Measurements from ENCODE around the gene GINS1.

The GINS1 gene

DNA sequence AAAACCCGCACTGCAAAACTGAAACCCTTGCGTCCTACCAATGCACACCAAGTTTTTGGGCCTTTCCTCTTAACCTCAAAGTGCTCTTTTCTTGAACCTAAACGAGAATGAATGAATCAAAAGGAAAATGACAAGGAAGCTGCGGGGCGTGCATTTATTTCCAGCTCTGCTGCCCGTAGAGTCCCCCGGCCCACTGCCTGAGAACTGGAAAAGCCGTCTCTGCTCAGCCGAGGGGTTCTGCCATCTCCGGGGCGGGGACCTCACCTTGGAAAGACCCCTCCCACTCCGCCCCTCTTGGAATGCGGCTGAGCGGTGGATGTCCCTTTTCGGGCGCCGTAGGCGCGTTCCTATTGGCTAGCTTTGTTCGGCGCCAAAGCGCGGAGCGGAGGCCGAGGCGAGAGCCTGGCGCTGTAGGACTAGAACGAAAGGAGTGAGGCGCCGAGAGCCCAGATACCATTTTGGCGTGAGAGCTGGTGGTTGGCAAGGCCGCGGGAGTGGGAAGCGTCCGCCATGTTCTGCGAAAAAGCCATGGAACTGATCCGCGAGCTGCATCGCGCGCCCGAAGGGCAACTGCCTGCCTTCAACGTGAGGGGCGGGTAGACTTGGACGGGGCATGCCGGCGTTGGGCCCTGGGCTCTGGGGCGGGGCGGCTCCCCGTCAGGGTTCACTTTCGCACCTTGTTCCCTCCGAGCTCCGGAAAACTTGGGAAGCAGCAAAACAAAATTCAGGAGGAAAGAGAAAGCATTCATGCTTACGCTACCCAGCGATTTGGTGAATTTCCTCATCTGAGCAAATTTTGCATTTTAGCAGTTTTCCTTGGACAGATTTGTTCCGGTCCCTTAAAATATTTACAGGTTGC lies at the start of gene GINS1:
TSS of gene GINS1 (plus strand) at position 363 of the 859 bp plus-strand sequence. CDS start at position 511, 148 bp downstream.
- DNase-seq = peak; percentile 97

DNA sequence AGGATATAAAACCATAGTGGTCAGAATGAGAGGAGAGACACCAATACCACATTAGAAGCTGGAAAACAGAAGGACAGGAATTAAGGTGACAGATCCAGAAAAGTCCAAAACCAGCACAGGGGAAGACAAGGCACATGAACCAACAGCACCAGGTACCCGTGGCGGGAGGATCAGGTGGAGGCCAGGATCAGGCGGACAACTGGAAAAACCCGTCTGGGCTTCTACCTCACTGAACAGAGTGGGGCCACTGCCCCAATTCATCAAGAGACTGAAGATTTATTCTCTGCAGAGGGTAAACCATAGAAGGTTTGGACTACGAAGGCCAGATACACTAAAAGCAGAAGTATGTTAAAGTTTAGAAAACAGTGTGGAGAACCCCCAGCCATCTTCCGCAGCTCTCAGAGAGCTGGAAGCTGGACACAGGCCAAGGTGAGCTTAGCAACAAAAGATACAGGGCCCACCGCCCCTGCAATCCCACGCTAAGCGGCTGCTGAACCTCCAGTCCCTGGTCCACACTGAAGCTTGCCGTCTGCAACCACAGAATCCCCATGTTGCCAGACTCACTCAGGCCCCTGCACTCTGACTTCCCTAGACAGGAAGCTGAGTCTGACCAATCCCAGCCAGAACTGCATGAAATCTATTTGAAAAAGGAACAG lies 46.7 kb upstream of the GINS1 start:
- no peak for DNase-seq

DNA sequence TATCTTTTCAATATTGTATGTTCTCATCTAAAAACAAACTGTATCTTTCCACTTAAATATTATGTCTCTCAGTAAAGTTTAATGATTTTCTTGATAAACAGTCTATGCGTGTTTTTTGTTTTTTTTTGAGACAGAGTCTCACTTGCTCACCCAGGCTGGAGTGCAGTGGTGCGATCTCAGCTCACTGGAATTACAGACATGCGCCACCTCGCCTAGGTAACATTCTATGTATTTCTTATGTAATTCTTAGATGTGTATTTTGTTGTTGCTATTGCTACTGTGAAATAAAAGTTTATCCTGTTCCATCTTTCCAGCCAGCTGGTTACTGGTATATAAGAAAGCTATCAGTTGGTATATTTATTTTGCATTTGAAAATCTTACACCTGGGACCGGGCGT lies 46.2 kb upstream of the GINS1 start:
- DNase-seq = no peak

DNA sequence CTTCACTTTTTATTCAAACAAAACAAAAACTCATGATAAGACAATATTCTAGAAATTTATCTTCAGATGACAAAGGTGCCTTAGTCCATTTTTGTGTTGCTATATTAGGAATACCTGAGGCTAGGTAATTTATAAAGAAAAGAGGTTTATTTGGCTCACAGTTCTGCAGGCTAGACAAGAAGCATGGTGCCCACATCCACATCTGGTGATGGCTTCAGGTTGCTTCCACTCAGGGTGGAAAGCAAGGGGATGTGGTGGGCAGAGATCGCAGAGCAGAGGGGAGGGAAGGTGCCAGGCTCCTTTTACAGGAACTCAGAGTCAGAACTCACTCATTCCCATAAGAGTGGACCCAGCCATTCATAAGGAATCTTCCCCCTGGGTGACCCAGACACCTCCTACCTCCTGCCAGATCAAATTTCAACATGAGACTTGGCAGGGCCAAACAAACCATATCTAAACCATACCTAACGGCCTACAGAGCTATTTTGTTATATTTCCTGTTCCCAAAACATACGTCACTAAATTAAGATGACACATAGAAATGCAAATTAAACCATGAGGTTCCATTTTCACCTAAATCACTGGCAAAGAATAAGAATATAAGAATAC lies 43.2 kb upstream of the GINS1 start:
- no peak for DNase-seq

DNA sequence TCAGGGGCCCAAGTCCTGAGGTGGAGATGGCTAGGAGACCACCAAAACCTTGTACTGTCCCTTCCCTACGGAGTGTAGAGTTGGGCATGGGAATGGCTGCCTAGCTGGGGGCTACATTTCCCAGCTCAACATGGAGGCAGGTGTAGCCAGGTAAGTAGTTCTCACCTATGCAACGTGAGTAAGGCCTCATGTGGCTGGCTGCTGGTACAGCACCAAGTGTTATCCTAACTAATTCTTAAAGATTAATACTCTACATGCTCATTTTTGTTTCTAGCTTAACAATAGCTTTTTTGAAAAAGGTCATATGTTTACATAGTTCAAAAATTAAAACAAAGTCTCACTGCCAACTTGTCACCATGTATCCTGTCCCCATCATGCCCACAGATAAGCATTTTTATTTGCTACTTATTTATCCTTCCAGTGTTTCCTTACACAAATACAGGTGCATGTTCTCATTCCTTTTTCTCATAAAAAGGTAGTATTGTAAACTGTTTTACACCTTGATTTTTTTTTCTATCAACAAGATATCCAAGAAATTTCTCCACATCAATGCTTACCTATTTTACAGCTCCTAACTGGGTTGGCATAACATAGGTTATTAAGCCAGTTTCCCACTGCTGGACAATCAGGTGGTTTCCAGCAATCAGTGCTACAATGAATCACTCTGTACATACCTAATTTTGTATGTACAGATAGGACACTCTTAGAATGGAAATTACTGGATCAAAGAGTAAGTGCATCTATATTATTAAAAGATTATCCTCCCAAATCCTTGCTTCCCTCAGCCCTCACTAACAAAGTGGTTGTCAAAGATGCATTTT lies 42.4 kb upstream of the GINS1 start:
- no peak for DNase-seq

DNA sequence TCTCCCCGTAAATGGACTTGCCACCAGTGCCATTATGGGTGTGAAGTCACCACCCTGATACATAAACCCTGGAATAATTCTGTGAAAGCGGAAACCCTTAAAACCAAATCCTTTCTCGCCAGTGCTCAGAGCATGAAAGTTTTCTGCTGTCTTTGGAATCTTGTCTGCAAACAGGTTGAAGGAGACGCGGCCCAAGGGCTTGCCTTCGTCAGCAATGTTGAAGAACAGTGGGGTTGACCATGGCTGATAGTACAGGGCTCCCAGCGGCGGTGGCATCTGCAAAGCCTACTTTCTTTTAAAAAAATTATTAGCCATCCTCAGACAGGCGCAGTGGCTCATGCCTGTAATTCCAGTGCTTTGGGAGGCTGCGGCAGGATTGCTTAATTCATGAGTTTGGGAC lies 38.9 kb upstream of the GINS1 start:
- DNase-seq = no peak

DNA sequence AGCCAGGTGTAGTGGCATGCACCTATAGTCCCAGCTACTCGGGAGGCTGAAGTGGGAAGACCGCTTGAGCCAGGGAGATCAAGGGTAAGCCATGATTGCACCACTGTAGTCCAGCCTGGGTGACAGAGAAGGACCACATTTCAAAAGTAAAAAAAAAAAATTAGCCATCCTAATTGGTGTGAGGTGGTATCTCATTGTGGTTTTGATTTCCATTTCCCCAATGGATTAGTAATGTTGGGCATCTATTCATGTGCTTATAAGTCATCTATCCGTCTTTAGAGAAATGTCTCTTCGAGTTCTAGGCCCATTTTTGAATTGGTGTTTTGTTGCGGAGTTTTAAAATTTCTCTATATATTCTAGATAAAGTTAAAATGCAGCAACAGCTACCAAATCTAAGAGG lies 38.5 kb upstream of the GINS1 start:
- no peak for DNase-seq

GRCh38 chr20:25369529-25369928 lies 37.9 kb upstream of the GINS1 start:
- no peak for DNase-seq

DNA sequence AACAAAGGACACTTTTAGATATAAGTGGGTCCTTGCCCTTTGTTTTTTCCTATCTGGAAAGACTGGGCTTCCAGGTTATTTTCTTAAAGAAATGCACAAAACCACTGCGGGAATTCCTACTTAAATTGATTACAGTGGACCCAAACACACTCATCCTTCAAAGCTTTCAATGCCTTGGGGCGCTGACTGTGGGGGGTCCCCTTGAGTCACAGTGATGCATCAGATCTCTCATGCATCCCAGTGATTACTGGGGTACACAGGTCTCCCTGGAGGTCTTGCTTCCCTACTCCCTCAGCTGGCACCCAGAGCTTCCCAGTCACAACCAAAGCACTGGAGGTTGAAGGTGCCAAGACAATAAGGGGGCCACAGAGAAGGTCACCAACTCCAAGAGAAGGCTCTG lies 37.5 kb upstream of the GINS1 start:
- no peak for DNase-seq

- no peak for DNase-seq
Measured at GRCh38 chr20:25372584-25373336, 34.7 kb upstream of the GINS1 start.

- no peak for DNase-seq
Measured at GRCh38 chr20:25374842-25375241, 32.6 kb upstream of the GINS1 start.

- no peak for DNase-seq
Measured at GRCh38 chr20:25376236-25376635, 31.2 kb upstream of the GINS1 start.

GRCh38 chr20:25376886-25377285 lies 30.6 kb upstream of the GINS1 start:
- no peak for DNase-seq

DNA sequence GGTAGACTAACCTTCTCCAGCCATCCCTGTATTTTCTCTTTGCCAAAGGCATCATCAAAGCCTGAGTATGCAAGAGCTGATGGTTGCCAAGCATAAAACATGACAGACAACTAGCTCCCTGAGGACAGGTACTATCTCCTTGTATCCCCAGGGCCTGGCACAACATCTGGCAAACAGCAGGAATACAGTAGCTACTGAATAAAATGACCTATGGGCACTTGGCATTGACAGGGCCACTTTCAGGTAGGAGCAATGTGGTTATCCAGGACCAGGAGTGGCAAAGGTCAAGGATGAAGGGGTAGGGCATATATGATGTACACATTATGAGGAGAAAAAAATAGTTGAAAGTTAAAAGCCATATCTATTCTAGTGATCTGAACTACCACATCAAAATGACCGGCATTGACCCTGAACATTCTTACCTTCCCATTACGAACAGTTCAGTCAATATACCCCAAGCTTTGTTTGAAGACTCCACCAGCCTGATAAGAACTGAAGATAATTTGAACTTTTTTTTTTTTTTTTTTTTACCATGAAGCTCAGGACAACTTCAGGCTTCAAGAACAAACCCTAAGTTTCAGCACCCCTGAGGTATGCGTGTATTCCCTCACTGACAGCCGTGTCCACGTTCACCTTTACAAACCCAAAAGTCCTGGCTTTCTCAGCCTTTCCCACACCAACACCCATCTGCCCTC lies 29.1 kb upstream of the GINS1 start:
- no peak for DNase-seq

GRCh38 chr20:25378884-25379733 lies 28.4 kb upstream of the GINS1 start:
- no peak for DNase-seq

GRCh38 chr20:25380945-25381614 lies 26.4 kb upstream of the GINS1 start:
- DNase-seq = no peak

DNA sequence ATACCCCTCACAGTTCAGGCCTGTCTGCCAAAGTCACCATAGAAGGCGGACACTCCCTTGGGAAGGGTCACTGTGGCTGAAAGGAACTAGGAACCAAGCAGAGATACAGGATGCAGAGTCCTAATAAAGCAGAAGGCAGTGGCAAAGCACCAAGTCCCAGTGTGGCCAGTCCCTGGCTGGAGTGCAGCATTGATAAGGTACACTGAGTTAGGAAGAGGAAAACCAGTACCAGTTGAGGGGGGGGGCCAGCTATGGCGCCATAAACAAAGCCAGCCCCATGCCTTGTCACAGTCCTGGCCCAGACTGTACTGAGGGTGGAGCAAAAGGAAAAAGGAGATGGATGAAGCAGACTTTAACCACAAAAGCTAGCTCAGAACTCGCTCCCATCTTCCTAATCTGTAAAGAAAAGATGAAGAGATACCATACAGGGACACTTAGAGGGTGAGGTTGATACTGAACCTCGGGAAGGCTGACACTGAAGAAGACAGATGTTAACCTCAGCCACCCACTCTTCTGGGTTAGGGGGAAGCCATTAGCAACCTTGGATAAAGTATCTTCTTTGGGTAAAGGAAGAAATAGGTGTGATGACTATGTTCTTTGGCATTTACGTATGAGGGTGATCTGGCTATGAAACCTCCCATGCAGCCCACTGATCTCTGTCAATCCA lies 24.6 kb upstream of the GINS1 start:
- DNase-seq = no peak

- peak; percentile 14 for DNase-seq
Measured at GRCh38 chr20:25389401-25389857, 18.0 kb upstream of the GINS1 start.

- peak; percentile 15 for DNase-seq
Measured at GRCh38 chr20:25389858-25390537, 17.5 kb upstream of the GINS1 start.

Measured in NCI-H2171 (cell line).